HepG2 (cell line): ENCODE results near the gene CDK5RAP2. TPM values are rescaled to one million over a fixed set of nuclear protein-coding genes. Genes with fewer than 3 reads are reported as not detected.

Experiments used
- ATAC-seq: fragments of 200-7000 bp; cut with Tn5 transposase; 3 replicates; pipeline ENCODE4 v1.9.1; 2020; ENCODE audit warnings: mild to moderate bottlenecking, moderate library complexity
- BruUV-seq: library from RNA; stranded (reverse); fragments of 400-500 nt; replicated peaks from 2 replicates; lab custom pipeline; 2021; lab: Mats Ljungman, UMichigan
- CTCF ChIA-PET: fragments of 300-600 bp; formaldehyde crosslinking; extraction: SDS; loops from one replicate; lab custom pipeline; 2021; ENCODE audit warnings: low total read pairs, inconsistent platforms, low intra/inter-chr PET ratio; lab: Yijun Ruan, JAX
- POLR2A ChIA-PET: fragments of 350-600 bp; sonication (Branson Sonifier 250); formaldehyde crosslinking; loops from one replicate; lab custom pipeline; 2020; ENCODE audit warnings: antibody characterized with exemption, inconsistent platforms; lab: Yijun Ruan, JAX
- DNase-seq: peaks from one replicate; pipeline ENCODE4 v3.0.0-alpha.2; 2015; ENCODE audit warnings: low spot score
- FAIRE-seq: peaks from 3 replicates; lab custom pipeline; 2011; peaks lifted over from hg19 to GRCh38; lab: Jason Lieb, UNC
- H2AFZ ChIP-seq: one replicate; pipeline ENCODE4 v1.6.1; 2011; ENCODE audit warnings: low read length, inconsistent platforms
- H3K27ac ChIP-seq: fragments of 300-600 bp; 3 replicates; pipeline ENCODE4 v1.8.0; 2011; ENCODE audit warnings: mixed run types, mild to moderate bottlenecking, mixed read lengths, low read length, inconsistent platforms; ENCODE audit not compliant: insufficient read depth; ENCODE audit errors: extremely low read length
- H3K27me3 ChIP-seq, 2 experiments: fragments of 200-600 bp in 1 of 2; 2 replicates in 1 of 2; 3 replicates in 1 of 2; pipeline versions ENCODE4 v1.6.0 to v1.8.0; 2011; ENCODE audit warnings: low read length in 2 of 2, mild to moderate bottlenecking in 2 of 2, moderate library complexity in 2 of 2, inconsistent platforms in 1 of 2; ENCODE audit not compliant: insufficient read depth in 2 of 2, control insufficient read depth in 1 of 2
- H3K36me3 ChIP-seq, 2 experiments: fragments of 200-600 bp in 1 of 2; replicated peaks in 1 of 2; 2 replicates in 1 of 2; 3 replicates in 1 of 2; pipeline versions ENCODE4 v1.5.1 to v1.8.0; 2011; ENCODE audit warnings: low read length in 2 of 2, inconsistent platforms in 1 of 2; ENCODE audit not compliant: insufficient read depth in 2 of 2, control insufficient read depth in 1 of 2
- H3K4me1 ChIP-seq: 2 replicates; pipeline ENCODE4 v1.5.1; 2012; ENCODE audit warnings: low read length, inconsistent platforms; ENCODE audit not compliant: insufficient read depth
- H3K4me2 ChIP-seq: 2 replicates; pipeline ENCODE4 v1.6.0; 2011; ENCODE audit warnings: low read depth, low read length, inconsistent platforms
- H3K4me3 ChIP-seq, 3 experiments: fragments of 200-600 bp in 1 of 3; sonication (generic), shearing (Covaris generic) in 1 of 3; replicated peaks in 1 of 3; 2 replicates each; pipeline ENCODE4 v1.5.1; 2011 to 2016; ENCODE audit warnings: low read length in 3 of 3, inconsistent platforms in 2 of 3, low read depth in 2 of 3, mild to moderate bottlenecking in 2 of 3, control low read depth in 1 of 3, mixed read lengths in 1 of 3; ENCODE audit not compliant: insufficient read depth in 1 of 3
- H3K79me2 ChIP-seq: one replicate; pipeline ENCODE4 v1.6.1; 2011; ENCODE audit warnings: low read length, inconsistent platforms; ENCODE audit not compliant: insufficient read depth
- H3K9ac ChIP-seq: 2 replicates; pipeline ENCODE4 v1.6.0; 2011; ENCODE audit warnings: mild to moderate bottlenecking, low read depth, low read length, inconsistent platforms; ENCODE audit not compliant: insufficient read depth
- H3K9me3 ChIP-seq: 2 replicates; pipeline ENCODE4 v1.5.1; 2012; ENCODE audit warnings: mild to moderate bottlenecking, low read length
- H4K20me1 ChIP-seq: 2 replicates; pipeline ENCODE4 v1.6.0; 2011; ENCODE audit warnings: inconsistent platforms, mild to moderate bottlenecking, low read length, moderate library complexity; ENCODE audit not compliant: insufficient read depth
- GTF2F1 ChIP-seq: fragments of 150-350 bp; IDR thresholded peaks from 2 replicates; pipeline ENCODE4 v1.6.1; 2014; ENCODE audit warnings: low read length
- HOXA3 ChIP-seq: sonication (generic); formaldehyde crosslinking; IDR thresholded peaks from 2 replicates; pipeline ENCODE4 v1.5.0; 2020; ENCODE audit warnings: missing genetic modification reagents
- MEIS1 ChIP-seq: sonication (generic); formaldehyde crosslinking; IDR thresholded peaks from 2 replicates; pipeline ENCODE4 v1.9.0; 2021; ENCODE audit warnings: mild to moderate bottlenecking, missing genetic modification reagents, moderate library complexity, borderline replicate concordance
- PAF1 ChIP-seq: IDR thresholded peaks from 2 replicates; pipeline ENCODE4 v1.6.1; 2016; ENCODE audit warnings: missing genetic modification reagents, missing compliant biosample characterization
- PHF5A ChIP-seq: IDR thresholded peaks from one replicate; pipeline ENCODE4 v1.6.1; 2018; ENCODE audit warnings: low read depth, missing genetic modification reagents; ENCODE audit not compliant: unreplicated experiment
- RBM22 ChIP-seq: fragments of 200-400 bp; formaldehyde crosslinking; optimal IDR thresholded peaks from 2 replicates; pipeline ENCODE3; 2017; ENCODE audit warnings: mild to moderate bottlenecking, low read length, moderate library complexity
- RORA ChIP-seq: sonication (generic); formaldehyde crosslinking; IDR thresholded peaks from 2 replicates; pipeline ENCODE4 v1.5.0; 2020; ENCODE audit warnings: mild to moderate bottlenecking, missing genetic modification reagents, moderate library complexity
- ZMAT3 ChIP-seq: sonication (generic); formaldehyde crosslinking; conservative IDR thresholded peaks from 2 replicates; pipeline ENCODE4 v1.7.0; 2021; ENCODE audit warnings: missing genetic modification reagents
- ZNF788 ChIP-seq: sonication (generic); formaldehyde crosslinking; IDR thresholded peaks from 2 replicates; pipeline ENCODE4 v1.5.0; 2020; ENCODE audit warnings: mild to moderate bottlenecking, missing genetic modification reagents, borderline replicate concordance
- WGBS: methylation state at CpG from one replicate; pipeline ENCODE4 v1.1.6; 2017; ENCODE audit warnings: low lambda C conversion rate; 5-methylcytosine and 5-hydroxymethylcytosine counted together
- in situ Hi-C: cut with HindIII; loops from 2 replicates; pipeline ENCODE4 v1.10.0; 2017; ENCODE audit warnings: low pct_unique_long_range_greater_than_20kb; ENCODE audit not compliant: extremely low pct_ligation_motif_present
- intact Hi-C: fragments of 100-400 bp; cut with micrococcal nuclease; formaldehyde crosslinking; loops from one replicate; pipeline ENCODE4 v1.10.0; 2022; ENCODE audit not compliant: unreplicated experiment
- polyA plus RNA-seq, 8 experiments: library from polyadenylated mRNA; depleted of rRNA in 3 of 8; stranded (reverse) in 7 of 8; unstranded in 1 of 8; fragments of >200 nt; fragmentation: Illumina TruSeq in 4 of 8; extraction: Trizol in 4 of 8; gene quantifications; 2 replicates each; pipeline versions ENCODE4 v1.2.1 to v1.2.3, GENCODE V29; 2011 to 2016; ENCODE audit warnings: low read depth in 4 of 8, missing spikeins in 1 of 8, mixed read lengths in 1 of 8; ENCODE audit not compliant: insufficient read depth in 1 of 8
- total RNA-seq, 5 experiments: library from RNA; depleted of rRNA; stranded (reverse); fragments of >200 nt; fragmentation: Illumina TruSeq; extraction: Trizol; gene quantifications; 2 replicates each; pipeline ENCODE4 v1.2.3, GENCODE V29; 2016; ENCODE audit warnings: low read depth in 1 of 5
- TF ChIP-seq, protein P1 (sequence below), 2 experiments: sonication (generic) in 1 of 2; formaldehyde crosslinking in 1 of 2; IDR thresholded peaks; 2 replicates each; pipeline versions ENCODE4 v1.4.0 to v1.6.1; 2016 to 2020; ENCODE audit warnings: borderline replicate concordance in 1 of 2, low read depth in 1 of 2, mild to moderate bottlenecking in 1 of 2, missing genetic modification reagents in 1 of 2
- TF ChIP-seq, protein P2 (sequence below), 2 experiments: sonication (generic) in 1 of 2; formaldehyde crosslinking in 1 of 2; IDR thresholded peaks; 2 replicates each; pipeline versions ENCODE4 v1.4.0 to v1.6.1; 2018 to 2020; ENCODE audit warnings: missing genetic modification reagents in 2 of 2, borderline replicate concordance in 1 of 2, low read depth in 1 of 2, mild to moderate bottlenecking in 1 of 2, missing biosample characterization in 1 of 2

Gene CDK5RAP2
- total and polyA plus RNA-seq, 2 of the 13 experiments (the other 11 are each of a cell fraction or from before 2014, with no cell fraction given), result 31.8 to 42.2 TPM

- TF ChIP-seq MEIS1 (CRISPR knock-in tag), result no peak
Measured at GRCh38 chr9:120528327-120528726, 51.6 kb downstream of the CDK5RAP2 start (continued).

- Histone ChIP-seq H3K4me3 (no peak overlapping the region), H3K4me2 (no peak overlapping the region), H3K27ac (no peak overlapping the region), H2AFZ (no peak overlapping the region), H3K36me3 (peaks cover 43 to 84% of the 10 kb centered on the region in 2 experiments), H3K27me3 (no peaks in the 10 kb centered on the region), H3K9me3 (no peaks in the 10 kb centered on the region), H4K20me1 (no peaks in the 10 kb centered on the region), H3K9ac (no peak overlapping the region), H3K79me2 (no peaks in the 10 kb centered on the region), H3K4me1 (no peaks in the 10 kb centered on the region)
- BruUV-seq, result no TSS peak
- 98% methylated on average over 3 of the region's 3 CpGs for WGBS
- ATAC-seq (no peak), FAIRE-seq (no peak), DNase-seq (no peak)
- in situ Hi-C loops, result no loop called here
- CTCF ChIA-PET, result no interaction called here
- intact Hi-C loops, result no loop called here
- POLR2A ChIA-PET, result no interaction called here
- TF ChIP-seq ZMAT3, result no peak
- peak; percentile 42 for TF ChIP-seq RBM22
- no peak for TF ChIP-seq ZNF788 (CRISPR knock-in tag)
- TF ChIP-seq PAF1, result no peak
- TF ChIP-seq HOXA3 (CRISPR knock-in tag), result no peak
Measured at GRCh38 chr9:120526534-120526933, 53.4 kb downstream of the CDK5RAP2 start.

DNA sequence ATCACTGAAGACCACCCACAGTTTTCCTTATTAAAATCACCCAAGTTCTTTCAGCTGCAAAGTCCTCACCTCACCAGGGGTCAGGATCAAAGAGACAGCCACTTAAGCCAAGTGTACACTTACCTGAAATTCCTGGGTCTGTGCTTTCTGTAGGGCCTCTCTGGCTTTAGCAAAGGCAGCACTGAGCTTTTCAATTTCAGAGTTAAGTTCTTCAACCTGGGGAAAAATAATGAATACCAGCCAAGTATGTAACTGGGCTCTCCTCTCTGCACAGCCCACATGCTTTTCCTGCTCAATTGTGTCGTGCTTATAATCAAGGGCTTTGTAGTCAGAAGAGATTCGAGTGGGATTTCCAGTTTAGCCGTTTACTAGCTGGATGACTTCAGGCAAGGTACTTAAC lies 55.1 kb downstream of the CDK5RAP2 start:
- Histone ChIP-seq H3K79me2 (no peaks in the 10 kb centered on the region), H2AFZ (no peak overlapping the region), H3K9me3 (no peaks in the 10 kb centered on the region), H3K4me3 (no peak overlapping the region), H3K27ac (no peak overlapping the region), H3K9ac (no peak overlapping the region), H3K4me1 (no peaks in the 10 kb centered on the region), H3K27me3 (no peaks in the 10 kb centered on the region), H3K4me2 (no peak overlapping the region), H3K36me3 (peaks cover 39 to 81% of the 10 kb centered on the region in 2 experiments), H4K20me1 (no peaks in the 10 kb centered on the region)
- DNase-seq (no peak), ATAC-seq (no peak), FAIRE-seq (no peak)
- in situ Hi-C loops, result no loop called here
- WGBS, result 90% methylated on average over 3 of the region's 3 CpGs
- ChIA-PET CTCF (no interaction called here), POLR2A (no interaction called here)
- no TSS peak for BruUV-seq
- intact Hi-C loops, result no loop called here
- TF ChIP-seq RORA (CRISPR knock-in tag) (no peak), GTF2F1 (no peak), PHF5A (CRISPR knock-in tag) (no peak)
- TF ChIP-seq, protein P1, sequence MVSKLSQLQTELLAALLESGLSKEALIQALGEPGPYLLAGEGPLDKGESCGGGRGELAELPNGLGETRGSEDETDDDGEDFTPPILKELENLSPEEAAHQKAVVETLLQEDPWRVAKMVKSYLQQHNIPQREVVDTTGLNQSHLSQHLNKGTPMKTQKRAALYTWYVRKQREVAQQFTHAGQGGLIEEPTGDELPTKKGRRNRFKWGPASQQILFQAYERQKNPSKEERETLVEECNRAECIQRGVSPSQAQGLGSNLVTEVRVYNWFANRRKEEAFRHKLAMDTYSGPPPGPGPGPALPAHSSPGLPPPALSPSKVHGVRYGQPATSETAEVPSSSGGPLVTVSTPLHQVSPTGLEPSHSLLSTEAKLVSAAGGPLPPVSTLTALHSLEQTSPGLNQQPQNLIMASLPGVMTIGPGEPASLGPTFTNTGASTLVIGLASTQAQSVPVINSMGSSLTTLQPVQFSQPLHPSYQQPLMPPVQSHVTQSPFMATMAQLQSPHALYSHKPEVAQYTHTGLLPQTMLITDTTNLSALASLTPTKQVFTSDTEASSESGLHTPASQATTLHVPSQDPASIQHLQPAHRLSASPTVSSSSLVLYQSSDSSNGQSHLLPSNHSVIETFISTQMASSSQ (IDR thresholded peaks at IDR 0.05; ENCODE audit: low read depth), result no peak
- TF ChIP-seq, protein P1 (CRISPR knock-in tag; IDR thresholded peaks at IDR 0.05; ENCODE audit: borderline replicate concordance), result no peak
- TF ChIP-seq, protein P2, sequence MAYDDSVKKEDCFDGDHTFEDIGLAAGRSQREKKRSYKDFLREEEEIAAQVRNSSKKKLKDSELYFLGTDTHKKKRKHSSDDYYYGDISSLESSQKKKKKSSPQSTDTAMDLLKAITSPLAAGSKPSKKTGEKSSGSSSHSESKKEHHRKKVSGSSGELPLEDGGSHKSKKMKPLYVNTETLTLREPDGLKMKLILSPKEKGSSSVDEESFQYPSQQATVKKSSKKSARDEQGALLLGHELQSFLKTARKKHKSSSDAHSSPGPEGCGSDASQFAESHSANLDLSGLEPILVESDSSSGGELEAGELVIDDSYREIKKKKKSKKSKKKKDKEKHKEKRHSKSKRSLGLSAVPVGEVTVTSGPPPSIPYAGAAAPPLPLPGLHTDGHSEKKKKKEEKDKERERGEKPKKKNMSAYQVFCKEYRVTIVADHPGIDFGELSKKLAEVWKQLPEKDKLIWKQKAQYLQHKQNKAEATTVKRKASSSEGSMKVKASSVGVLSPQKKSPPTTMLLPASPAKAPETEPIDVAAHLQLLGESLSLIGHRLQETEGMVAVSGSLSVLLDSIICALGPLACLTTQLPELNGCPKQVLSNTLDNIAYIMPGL (CRISPR knock-in tag; IDR thresholded peaks at IDR 0.05; ENCODE audit: borderline replicate concordance in 1 of 2, low read depth in 1 of 2), result no peak
